Mammary epithelial cell (primary cell): ENCODE results near the gene NPHP4.

Experiments used
- EZH2 ChIP-seq: IDR thresholded peaks from 2 replicates; pipeline ENCODE4 v1.6.1; 2012; ENCODE audit warnings: low read length, inconsistent platforms, borderline replicate concordance
- TF ChIP-seq, protein P1 (sequence below), 2 donors: IDR thresholded peaks in 1 of 2; conservative IDR thresholded peaks in 1 of 2; 2 replicates each; pipeline ENCODE4 v1.5.1; 2011 to 2012; ENCODE audit warnings: inconsistent platforms in 2 of 2, low read length in 2 of 2, mild to moderate bottlenecking in 2 of 2, control low read depth in 1 of 2, low read depth in 1 of 2; ENCODE audit not compliant: insufficient read depth in 1 of 2; ENCODE audit errors: extremely low read depth in 1 of 2

DNA sequence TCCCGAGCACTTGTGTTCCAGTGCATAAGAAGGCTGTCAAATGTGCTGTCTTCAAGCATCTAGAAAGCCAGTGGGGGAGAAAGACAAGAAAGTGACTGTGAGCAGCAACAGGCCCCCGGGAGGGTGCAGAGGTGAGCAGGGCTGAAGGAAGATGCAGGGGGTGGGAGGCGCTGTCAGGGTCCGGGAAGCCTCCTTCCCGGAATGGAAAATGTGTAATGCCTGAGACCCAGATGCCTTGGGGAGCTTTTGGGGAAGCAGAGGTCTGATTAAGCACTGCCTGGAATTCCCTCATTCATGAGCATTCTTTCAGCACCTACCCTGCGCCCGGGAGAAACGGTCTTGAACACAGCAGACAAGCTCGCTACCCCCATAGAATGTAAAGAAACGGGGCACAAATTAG is 1.3 kb downstream of the NPHP4 start:
- TF ChIP-seq, protein P1, sequence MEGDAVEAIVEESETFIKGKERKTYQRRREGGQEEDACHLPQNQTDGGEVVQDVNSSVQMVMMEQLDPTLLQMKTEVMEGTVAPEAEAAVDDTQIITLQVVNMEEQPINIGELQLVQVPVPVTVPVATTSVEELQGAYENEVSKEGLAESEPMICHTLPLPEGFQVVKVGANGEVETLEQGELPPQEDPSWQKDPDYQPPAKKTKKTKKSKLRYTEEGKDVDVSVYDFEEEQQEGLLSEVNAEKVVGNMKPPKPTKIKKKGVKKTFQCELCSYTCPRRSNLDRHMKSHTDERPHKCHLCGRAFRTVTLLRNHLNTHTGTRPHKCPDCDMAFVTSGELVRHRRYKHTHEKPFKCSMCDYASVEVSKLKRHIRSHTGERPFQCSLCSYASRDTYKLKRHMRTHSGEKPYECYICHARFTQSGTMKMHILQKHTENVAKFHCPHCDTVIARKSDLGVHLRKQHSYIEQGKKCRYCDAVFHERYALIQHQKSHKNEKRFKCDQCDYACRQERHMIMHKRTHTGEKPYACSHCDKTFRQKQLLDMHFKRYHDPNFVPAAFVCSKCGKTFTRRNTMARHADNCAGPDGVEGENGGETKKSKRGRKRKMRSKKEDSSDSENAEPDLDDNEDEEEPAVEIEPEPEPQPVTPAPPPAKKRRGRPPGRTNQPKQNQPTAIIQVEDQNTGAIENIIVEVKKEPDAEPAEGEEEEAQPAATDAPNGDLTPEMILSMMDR (conservative IDR thresholded peaks at IDR 0.05 in 1 of 2, IDR thresholded peaks at IDR 0.05 in 1 of 2; ENCODE audit: extremely low read depth in 1 of 2, insufficient read depth in 1 of 2, low read depth in 1 of 2, low read length in 2 of 2), result no peak
- no peak for TF ChIP-seq EZH2
